ENCODE results near the gene TIMP2.

DNA sequence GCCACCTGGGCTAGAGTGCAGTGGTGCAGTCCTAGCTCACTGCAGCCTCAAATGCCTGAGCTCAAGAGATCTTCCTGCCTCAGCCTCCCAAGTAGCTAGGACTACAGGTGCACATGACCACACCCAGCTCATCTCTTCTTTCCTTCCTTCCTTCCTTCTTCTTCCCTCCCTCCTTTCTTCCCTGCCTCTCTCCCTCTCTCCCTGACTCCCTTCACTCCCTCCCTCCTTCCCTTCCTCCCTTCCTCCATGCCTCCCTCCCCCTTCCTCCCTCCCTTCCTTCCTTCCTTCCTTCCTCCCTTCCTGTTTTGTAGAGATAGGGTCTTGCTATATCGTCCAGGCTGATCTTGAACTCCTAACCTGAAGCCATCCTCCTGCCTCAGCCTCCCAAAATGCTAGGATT is 61.1 kb downstream of the TIMP2 start:
- no peak for TF ChIP-seq CTCF (IDR thresholded peaks at IDR 0.05; ENCODE audit: low read depth, low read length, missing input control)
- TF ChIP-seq, protein P1, sequence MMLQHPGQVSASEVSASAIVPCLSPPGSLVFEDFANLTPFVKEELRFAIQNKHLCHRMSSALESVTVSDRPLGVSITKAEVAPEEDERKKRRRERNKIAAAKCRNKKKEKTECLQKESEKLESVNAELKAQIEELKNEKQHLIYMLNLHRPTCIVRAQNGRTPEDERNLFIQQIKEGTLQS (IDR thresholded peaks at IDR 0.05) = no peak
- TF ChIP-seq SP1 (IDR thresholded peaks at IDR 0.05) = no peak
- TF ChIP-seq NR2F2 (IDR thresholded peaks at IDR 0.05) = no peak
- TF ChIP-seq, protein P2, sequence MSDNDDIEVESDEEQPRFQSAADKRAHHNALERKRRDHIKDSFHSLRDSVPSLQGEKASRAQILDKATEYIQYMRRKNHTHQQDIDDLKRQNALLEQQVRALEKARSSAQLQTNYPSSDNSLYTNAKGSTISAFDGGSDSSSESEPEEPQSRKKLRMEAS (IDR thresholded peaks at IDR 0.05) = no peak
- TF ChIP-seq YY1 (IDR thresholded peaks at IDR 0.05) = no peak
